Uterus (tissue), 2 donors: ENCODE data around the gene MYBBP1A.

Experiments
- POLR2A ChIP-seq, 2 donors: fragments of 450-650 bp; IDR thresholded peaks; one replicate each; pipeline ENCODE4 v1.6.1; 2016; ENCODE audit warnings: antibody characterized with exemption in 2 of 2, mild to moderate bottlenecking in 1 of 2, moderate library complexity in 1 of 2
- TF ChIP-seq, protein P1 (sequence below), 4 experiments: fragments of 200-600 bp in 2 of 4; fragments of 450-650 bp in 2 of 4; sonication (generic) in 2 of 4; IDR thresholded peaks; one replicate each; pipeline ENCODE4 v1.5.1; 2016 to 2019; ENCODE audit warnings: antibody characterized with exemption in 4 of 4, mild to moderate bottlenecking in 2 of 4, moderate library complexity in 1 of 4

DNA sequence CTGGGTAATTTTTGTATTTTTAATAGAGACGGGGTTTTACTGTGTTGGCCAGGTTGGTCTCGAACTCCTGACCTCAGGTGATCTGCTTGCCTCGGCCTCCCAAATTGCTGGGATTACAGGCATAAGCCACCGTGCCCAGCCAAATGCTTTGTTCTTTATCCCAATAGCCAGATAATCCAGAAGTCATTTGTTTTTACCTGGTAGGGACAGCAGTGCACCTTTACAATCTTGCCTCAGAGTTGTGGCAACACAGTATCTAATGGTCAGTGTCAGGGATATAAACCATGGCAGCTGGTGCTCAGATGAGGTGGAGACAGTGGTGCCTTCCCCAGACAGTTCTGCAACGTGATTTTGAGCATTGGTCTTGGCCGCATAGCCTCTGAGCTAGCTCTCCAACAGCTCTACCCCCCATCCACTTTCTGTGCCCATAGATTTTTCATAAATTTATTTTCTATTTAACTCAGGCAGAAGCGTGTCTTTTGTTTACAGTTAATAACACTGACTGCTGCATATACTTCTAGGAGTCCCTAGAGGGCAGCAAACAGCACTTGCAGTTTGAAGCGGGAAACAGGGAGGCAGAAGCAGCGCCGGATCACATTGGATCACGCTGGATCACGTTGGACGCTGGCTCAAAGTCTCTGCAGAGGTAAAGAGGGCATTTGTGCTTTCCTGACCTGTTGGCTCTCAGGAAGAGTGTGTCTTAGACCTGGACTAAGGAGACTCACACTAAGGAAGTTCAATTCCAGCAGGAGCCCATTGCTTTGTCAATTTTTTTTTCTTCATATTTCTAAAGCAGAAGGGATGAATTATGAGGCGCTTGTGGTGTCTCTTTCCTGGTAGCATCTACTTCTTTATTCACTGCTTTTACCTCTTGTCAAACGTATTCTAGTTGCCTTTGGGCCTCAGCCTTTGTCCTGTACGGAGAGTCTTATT lies 10.3 kb upstream of the MYBBP1A start:
- TF ChIP-seq, protein P1, sequence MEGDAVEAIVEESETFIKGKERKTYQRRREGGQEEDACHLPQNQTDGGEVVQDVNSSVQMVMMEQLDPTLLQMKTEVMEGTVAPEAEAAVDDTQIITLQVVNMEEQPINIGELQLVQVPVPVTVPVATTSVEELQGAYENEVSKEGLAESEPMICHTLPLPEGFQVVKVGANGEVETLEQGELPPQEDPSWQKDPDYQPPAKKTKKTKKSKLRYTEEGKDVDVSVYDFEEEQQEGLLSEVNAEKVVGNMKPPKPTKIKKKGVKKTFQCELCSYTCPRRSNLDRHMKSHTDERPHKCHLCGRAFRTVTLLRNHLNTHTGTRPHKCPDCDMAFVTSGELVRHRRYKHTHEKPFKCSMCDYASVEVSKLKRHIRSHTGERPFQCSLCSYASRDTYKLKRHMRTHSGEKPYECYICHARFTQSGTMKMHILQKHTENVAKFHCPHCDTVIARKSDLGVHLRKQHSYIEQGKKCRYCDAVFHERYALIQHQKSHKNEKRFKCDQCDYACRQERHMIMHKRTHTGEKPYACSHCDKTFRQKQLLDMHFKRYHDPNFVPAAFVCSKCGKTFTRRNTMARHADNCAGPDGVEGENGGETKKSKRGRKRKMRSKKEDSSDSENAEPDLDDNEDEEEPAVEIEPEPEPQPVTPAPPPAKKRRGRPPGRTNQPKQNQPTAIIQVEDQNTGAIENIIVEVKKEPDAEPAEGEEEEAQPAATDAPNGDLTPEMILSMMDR (IDR thresholded peaks at IDR 0.05) = peak; percentile 68 to 87 (median 84)
- TF ChIP-seq POLR2A (IDR thresholded peaks at IDR 0.05) = no peak
